Panc1 (cell line): ENCODE data around the gene AAK1. TPM values are rescaled to one million over a fixed set of nuclear protein-coding genes. Genes with fewer than 3 reads are reported as not detected.

Experiments
- ATAC-seq: fragments of 200-7000 bp; cut with Tn5 transposase; 2 replicates; pipeline ENCODE4 v1.9.1; 2020; ENCODE audit warnings: mild to moderate bottlenecking, moderate library complexity
- BruUV-seq: library from RNA; stranded (reverse); fragments of 400-500 nt; replicated peaks from 2 replicates; lab custom pipeline; 2021; lab: Mats Ljungman, UMichigan
- CTCF ChIA-PET: fragments of 300-600 bp; sonication (Branson Sonifier 250); formaldehyde crosslinking; loops from one replicate; lab custom pipeline; 2022; ENCODE audit warnings: antibody characterized with exemption; lab: Charles Lee
- POLR2A ChIA-PET: fragments of 300-600 bp; sonication (Branson Sonifier 250); formaldehyde crosslinking; loops from one replicate; lab custom pipeline; 2022; ENCODE audit warnings: antibody characterized with exemption; lab: Charles Lee
- DNase-seq: peaks from one replicate; pipeline ENCODE4 v3.0.0-alpha.2; 2010; ENCODE audit warnings: low read depth, low spot score
- H3K27ac ChIP-seq: 2 replicates; pipeline ENCODE4 v1.5.1; 2011; ENCODE audit warnings: mild to moderate bottlenecking, low read length, inconsistent platforms
- H3K27me3 ChIP-seq: fragments of 200-500 bp; sonication (Bioruptor generic); 2 replicates; pipeline ENCODE4 v1.6.0; 2014; ENCODE audit warnings: low read length, inconsistent platforms; ENCODE audit not compliant: control insufficient read depth, insufficient read depth
- H3K36me3 ChIP-seq: fragments of 200-500 bp; sonication (Bioruptor generic); 2 replicates; pipeline ENCODE4 v1.5.1; 2014; ENCODE audit warnings: inconsistent platforms, mild to moderate bottlenecking, low read length, moderate library complexity; ENCODE audit not compliant: control insufficient read depth, insufficient read depth
- H3K4me1 ChIP-seq: 2 replicates; pipeline ENCODE4 v1.5.1; 2011; ENCODE audit warnings: inconsistent platforms, mild to moderate bottlenecking, low read length, moderate library complexity; ENCODE audit not compliant: control insufficient read depth, insufficient read depth
- H3K4me3 ChIP-seq, 2 experiments: 2 replicates each; pipeline ENCODE4 v1.5.1; 2011 to 2012; ENCODE audit warnings: low read depth in 2 of 2, low read length in 2 of 2, mild to moderate bottlenecking in 2 of 2, inconsistent platforms in 1 of 2, moderate library complexity in 1 of 2
- H3K9me3 ChIP-seq: fragments of 200-500 bp; sonication (Bioruptor generic); 2 replicates; pipeline ENCODE4 v1.5.1; 2014; ENCODE audit warnings: low read depth, mild to moderate bottlenecking, inconsistent platforms, low read length, moderate library complexity; ENCODE audit not compliant: control insufficient read depth, insufficient read depth
- POLR2AphosphoS5 ChIP-seq: IDR thresholded peaks from 2 replicates; pipeline ENCODE4 v1.6.1; 2012; ENCODE audit warnings: mild to moderate bottlenecking, low read depth, low read length, moderate library complexity
- REST ChIP-seq, 2 experiments: IDR thresholded peaks; 2 replicates each; pipeline ENCODE4 v1.6.1; 2011 to 2012; ENCODE audit warnings: low read depth in 2 of 2, control low read depth in 1 of 2, low read length in 1 of 2, mild to moderate bottlenecking in 1 of 2, moderate library complexity in 1 of 2; ENCODE audit not compliant: insufficient read depth in 1 of 2
- SIN3A ChIP-seq: IDR thresholded peaks from 2 replicates; pipeline ENCODE4 v1.6.1; 2012; ENCODE audit warnings: low read depth, mild to moderate bottlenecking, low read length, moderate library complexity, borderline replicate concordance; ENCODE audit not compliant: insufficient read depth
- TCF7L2 ChIP-seq: IDR thresholded peaks from 2 replicates; pipeline ENCODE4 v1.6.1; 2011; ENCODE audit warnings: mild to moderate bottlenecking, low read depth, low read length, inconsistent platforms
- in situ Hi-C: cut with HindIII; loops from 2 replicates; pipeline ENCODE4 v1.10.0; 2016; ENCODE audit warnings: low sequenced_read_pairs, low pct_unique_long_range_greater_than_20kb
- intact Hi-C: fragments of 100-400 bp; cut with micrococcal nuclease; formaldehyde crosslinking; loops from one replicate; pipeline ENCODE4 v1.10.0; 2022; ENCODE audit not compliant: unreplicated experiment
- total RNA-seq: library from RNA; stranded (reverse); gene quantifications from one replicate; pipeline ENCODE4 v1.2.1, GENCODE V29; 2021; ENCODE audit not compliant: unreplicated experiment
- TF ChIP-seq, protein P1 (sequence below): fragments of 450-650 bp; IDR thresholded peaks from 2 replicates; pipeline ENCODE4 v1.5.1; 2017; ENCODE audit warnings: mild to moderate bottlenecking

Gene AAK1
- total RNA-seq, 1 experiment from 2014 or later = 123 TPM

DNA sequence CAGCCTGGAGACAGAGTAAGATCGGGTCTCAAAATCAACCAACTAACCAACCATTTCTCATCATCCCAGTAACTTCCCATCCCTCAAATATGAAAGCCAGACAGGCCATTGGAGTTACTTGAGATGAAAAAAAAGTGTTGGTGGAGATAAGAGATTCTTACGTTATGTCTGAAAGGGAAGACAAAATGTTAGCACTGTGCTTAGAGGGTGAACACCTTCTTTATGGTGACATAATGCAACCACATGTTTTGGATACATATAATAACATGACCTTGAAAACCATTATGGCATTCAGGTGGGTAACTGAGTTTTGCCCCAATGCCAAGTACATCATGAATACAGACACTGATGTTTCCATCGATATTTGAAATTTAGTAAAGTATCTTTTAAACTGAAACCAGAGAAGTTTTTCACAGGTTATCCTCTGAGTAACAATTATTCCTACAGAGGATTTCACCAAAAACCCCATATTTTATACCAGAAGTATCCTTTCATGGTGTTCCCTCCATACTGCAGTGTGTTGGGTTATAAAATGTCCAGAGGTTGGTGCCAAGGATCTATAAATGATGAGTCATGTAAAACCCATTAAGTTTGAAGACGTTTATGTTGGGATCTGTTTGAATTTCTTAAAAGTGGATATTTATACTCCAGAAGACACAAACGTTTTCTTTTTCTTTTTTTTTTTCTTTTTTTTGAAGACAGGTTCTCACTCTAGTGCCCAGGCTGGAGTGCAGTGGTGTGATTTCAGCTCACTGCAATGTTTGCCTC, 45.5 kb downstream of the AAK1 start:
- no peak for DNase-seq
- Histone ChIP-seq H3K36me3 (no peaks in the 10 kb centered on the region), H3K4me3 (no peak overlapping the region), H3K9me3 (no peaks in the 10 kb centered on the region), H3K27me3 (no peaks in the 10 kb centered on the region), H3K4me1 (peaks cover 13% of the 10 kb centered on the region), H3K27ac (no peak overlapping the region)
- no TSS peak for BruUV-seq
- ChIA-PET POLR2A (no interaction called here), CTCF (interaction anchor here (0.7 kb wide), 1 partner anchor 77 kb away, joined by 4 read pairs; no protein-coding TSS in a partner anchor)
- no peak for ATAC-seq
- in situ Hi-C loops = no loop called here
- TF ChIP-seq REST (IDR thresholded peaks at IDR 0.05; ENCODE audit: insufficient read depth in 1 of 2, low read depth in 2 of 2, low read length in 1 of 2) (no peak), POLR2AphosphoS5 (no peak), SIN3A (no peak), TCF7L2 (no peak)
- TF ChIP-seq, protein P1, sequence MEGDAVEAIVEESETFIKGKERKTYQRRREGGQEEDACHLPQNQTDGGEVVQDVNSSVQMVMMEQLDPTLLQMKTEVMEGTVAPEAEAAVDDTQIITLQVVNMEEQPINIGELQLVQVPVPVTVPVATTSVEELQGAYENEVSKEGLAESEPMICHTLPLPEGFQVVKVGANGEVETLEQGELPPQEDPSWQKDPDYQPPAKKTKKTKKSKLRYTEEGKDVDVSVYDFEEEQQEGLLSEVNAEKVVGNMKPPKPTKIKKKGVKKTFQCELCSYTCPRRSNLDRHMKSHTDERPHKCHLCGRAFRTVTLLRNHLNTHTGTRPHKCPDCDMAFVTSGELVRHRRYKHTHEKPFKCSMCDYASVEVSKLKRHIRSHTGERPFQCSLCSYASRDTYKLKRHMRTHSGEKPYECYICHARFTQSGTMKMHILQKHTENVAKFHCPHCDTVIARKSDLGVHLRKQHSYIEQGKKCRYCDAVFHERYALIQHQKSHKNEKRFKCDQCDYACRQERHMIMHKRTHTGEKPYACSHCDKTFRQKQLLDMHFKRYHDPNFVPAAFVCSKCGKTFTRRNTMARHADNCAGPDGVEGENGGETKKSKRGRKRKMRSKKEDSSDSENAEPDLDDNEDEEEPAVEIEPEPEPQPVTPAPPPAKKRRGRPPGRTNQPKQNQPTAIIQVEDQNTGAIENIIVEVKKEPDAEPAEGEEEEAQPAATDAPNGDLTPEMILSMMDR = no peak
- intact Hi-C loops = no loop called here

DNA sequence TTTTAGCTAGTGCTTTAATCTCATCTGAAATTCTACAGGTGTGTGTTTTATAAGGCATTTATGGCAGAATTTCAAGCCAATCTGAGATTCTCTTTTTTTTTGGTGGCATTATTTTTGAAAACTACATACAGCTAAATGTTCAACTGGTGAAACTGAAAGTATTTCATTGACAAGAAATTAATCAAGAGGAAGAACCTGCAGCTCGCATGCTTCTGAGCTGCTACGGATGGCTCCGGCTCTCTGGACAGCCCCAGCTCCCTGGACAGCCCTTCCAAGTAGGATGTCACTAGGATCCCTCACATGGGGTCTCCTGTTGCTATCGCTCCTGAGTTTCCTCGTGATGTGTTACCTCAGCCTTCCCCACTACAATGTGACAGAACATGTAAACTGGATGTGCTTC, 46.4 kb downstream of the AAK1 start:
- Histone ChIP-seq H3K27me3 (no peaks in the 10 kb centered on the region), H3K4me1 (peaks cover 13% of the 10 kb centered on the region), H3K4me3 (no peak overlapping the region), H3K9me3 (no peaks in the 10 kb centered on the region), H3K36me3 (no peaks in the 10 kb centered on the region), H3K27ac (no peak overlapping the region)
- no TSS peak for BruUV-seq
- ChIA-PET POLR2A (interaction anchor here (0.7 kb wide), 1 partner anchor 16 kb away, joined by 3 read pairs; no protein-coding TSS in a partner anchor), CTCF (interaction anchor here (0.7 kb wide), 1 partner anchor 76 kb away, joined by 4 read pairs; no protein-coding TSS in a partner anchor)
- in situ Hi-C loops (no loop called here), intact Hi-C loops (no loop called here)
- no peak for DNase-seq
- no peak for ATAC-seq
- no peak for TF ChIP-seq TCF7L2
- TF ChIP-seq POLR2AphosphoS5 = no peak
- TF ChIP-seq, protein P1 = no peak
- no peak for TF ChIP-seq REST (IDR thresholded peaks at IDR 0.05; ENCODE audit: insufficient read depth in 1 of 2, low read depth in 2 of 2, low read length in 1 of 2)
- TF ChIP-seq SIN3A = no peak
